ENCODE measurements around the gene PHF14. TPM values are rescaled to one million over a fixed set of nuclear protein-coding genes. Genes with fewer than 3 reads are reported as not detected.

The PHF14 gene
- total RNA-seq, 3 donors from 2014 or later: 42.6 to 73.5 (median 66.9) TPM

- intact Hi-C loops (cut with DNase I; ENCODE audit: low total_unique reads): no loop called here
- H3K4me3 ChIP-seq: no peak overlapping the region
- no peak for TF ChIP-seq POLR2AphosphoS5 (IDR thresholded peaks at IDR 0.05)
- TF ChIP-seq CTCF (IDR thresholded peaks at IDR 0.05): no peak
- no peak for TF ChIP-seq POLR2A (IDR thresholded peaks at IDR 0.05)
- H3K4me1 ChIP-seq: peaks cover 0 to 5% of the 10 kb centered on the region in 2 donors
- H3K27ac ChIP-seq: peak overlapping the region; percentile 36 to 64
- H3K27me3 ChIP-seq: no peaks in the 10 kb centered on the region
- H3K36me3 ChIP-seq: no peaks in the 10 kb centered on the region
- H3K9me3 ChIP-seq: no peaks in the 10 kb centered on the region
- no peak for DNase-seq (ENCODE audit: low spot score in 2 of 2)
Measured at GRCh38 chr7:10934292-10934691, 39.4 kb upstream of the PHF14 start.

- Histone ChIP-seq H3K27me3 (no peaks in the 10 kb centered on the region), H3K4me3 (peak overlapping the region; percentile 75 to 93 (median 76)), H3K27ac (peak overlapping the region; percentile 95 to 98), H3K9me3 (no peaks in the 10 kb centered on the region), H3K36me3 (no peaks in the 10 kb centered on the region), H3K4me1 (peaks cover 0 to 5% of the 10 kb centered on the region in 2 donors)
- DNase-seq (ENCODE audit: low spot score in 2 of 2): no peak
- intact Hi-C loops (cut with DNase I; ENCODE audit: low total_unique reads): no loop called here
- no peak for TF ChIP-seq POLR2AphosphoS5 (IDR thresholded peaks at IDR 0.05)
- no peak for TF ChIP-seq CTCF (IDR thresholded peaks at IDR 0.05)
- TF ChIP-seq POLR2A (IDR thresholded peaks at IDR 0.05): no peak
Measured at GRCh38 chr7:10939237-10939910, 34.3 kb upstream of the PHF14 start.

- H3K4me3 ChIP-seq: peak overlapping the region; percentile 75 to 93 (median 76)
- no peaks in the 10 kb centered on the region for H3K36me3 ChIP-seq
- peak overlapping the region; percentile 95 to 98 for H3K27ac ChIP-seq
- H3K4me1 ChIP-seq: peaks cover 0 to 5% of the 10 kb centered on the region in 2 donors
- no peaks in the 10 kb centered on the region for H3K27me3 ChIP-seq
- H3K9me3 ChIP-seq: no peaks in the 10 kb centered on the region
- DNase-seq (ENCODE audit: low spot score in 2 of 2): peak; percentile 79 to 89
- TF ChIP-seq POLR2AphosphoS5 (IDR thresholded peaks at IDR 0.05): peak in 2 of 3 donors; percentile 88 to 95
- TF ChIP-seq CTCF (IDR thresholded peaks at IDR 0.05): no peak
- TF ChIP-seq POLR2A (IDR thresholded peaks at IDR 0.05): peak; percentile 74
- intact Hi-C loops (cut with DNase I; ENCODE audit: low total_unique reads): no loop called here
Measured at GRCh38 chr7:10939911-10940703, 33.6 kb upstream of the PHF14 start.

- Histone ChIP-seq H3K4me1 (peaks cover 0 to 5% of the 10 kb centered on the region in 2 donors), H3K36me3 (no peaks in the 10 kb centered on the region), H3K27me3 (no peaks in the 10 kb centered on the region), H3K27ac (peak overlapping the region; percentile 95 to 98), H3K9me3 (no peaks in the 10 kb centered on the region), H3K4me3 (peak overlapping the region; percentile 75 to 93 (median 76))
- no peak for DNase-seq (ENCODE audit: low spot score in 2 of 2)
- intact Hi-C loops (cut with DNase I; ENCODE audit: low total_unique reads): no loop called here
- TF ChIP-seq CTCF (IDR thresholded peaks at IDR 0.05): no peak
- no peak for TF ChIP-seq POLR2A (IDR thresholded peaks at IDR 0.05)
- TF ChIP-seq POLR2AphosphoS5 (IDR thresholded peaks at IDR 0.05): no peak
Measured at GRCh38 chr7:10940704-10941355, 32.8 kb upstream of the PHF14 start.
